CD14-positive monocyte (primary cell): ENCODE measurements around the gene PDE6B. TPM values are rescaled to one million over a fixed set of nuclear protein-coding genes. Genes with fewer than 3 reads are reported as not detected.

Source experiments
- DNase-seq, 3 donors: peaks; one replicate each; pipeline ENCODE4 v3.0.0-alpha.2; 2011 to 2022
- H2AFZ ChIP-seq: 2 replicates; pipeline ENCODE4 v1.6.0; 2012; ENCODE audit warnings: mild to moderate bottlenecking, low read depth, low read length, inconsistent platforms; ENCODE audit not compliant: insufficient read depth, poor library complexity, severe bottlenecking
- H3K27ac ChIP-seq, 2 donors: 1 replicate in 1 of 2; 2 replicates in 1 of 2; pipeline ENCODE4 v1.5.1; 2012 to 2013; ENCODE audit warnings: low read length in 2 of 2, control low read depth in 1 of 2, inconsistent platforms in 1 of 2, low read depth in 1 of 2, mild to moderate bottlenecking in 1 of 2
- H3K27me3 ChIP-seq, 2 donors: one replicate each; pipeline versions ENCODE4 v1.6.0 to v1.6.1; 2011 to 2013; ENCODE audit warnings: low read length in 2 of 2; ENCODE audit not compliant: control insufficient read depth in 2 of 2, insufficient read depth in 2 of 2
- H3K36me3 ChIP-seq, 2 donors: replicated peaks in 1 of 2; 1 replicate in 1 of 2; 2 replicates in 1 of 2; pipeline versions ENCODE4 v1.5.1 to v1.6.1; 2012 to 2013; ENCODE audit warnings: low read length in 2 of 2, control low read depth in 1 of 2, inconsistent platforms in 1 of 2, mild to moderate bottlenecking in 1 of 2; ENCODE audit not compliant: insufficient read depth in 2 of 2, control insufficient read depth in 1 of 2
- H3K4me1 ChIP-seq, 2 donors: 1 replicate in 1 of 2; 2 replicates in 1 of 2; pipeline versions ENCODE4 v1.5.1 to v1.6.1; 2012 to 2013; ENCODE audit warnings: low read length in 2 of 2, control low read depth in 1 of 2, inconsistent platforms in 1 of 2, mild to moderate bottlenecking in 1 of 2, moderate library complexity in 1 of 2; ENCODE audit not compliant: insufficient read depth in 2 of 2, control insufficient read depth in 1 of 2
- H3K4me2 ChIP-seq: replicated peaks from 2 replicates; pipeline ENCODE3; 2012; ENCODE audit warnings: low read length, moderate library complexity, mild to moderate bottlenecking; ENCODE audit not compliant: poor library complexity, severe bottlenecking; ENCODE audit errors: extremely low read depth
- H3K4me3 ChIP-seq, 3 experiments: fragments of 200-600 bp in 1 of 3; sonication (generic) in 1 of 3; replicated peaks in 1 of 3; 1 replicate in 2 of 3; 2 replicates in 1 of 3; pipeline ENCODE4 v1.5.1; 2011 to 2013; ENCODE audit warnings: low read length in 3 of 3, mild to moderate bottlenecking in 3 of 3, control low read depth in 2 of 3, low read depth in 2 of 3, inconsistent platforms in 1 of 3, moderate library complexity in 1 of 3
- H3K79me2 ChIP-seq: 2 replicates; pipeline ENCODE4 v1.6.0; 2012; ENCODE audit warnings: mild to moderate bottlenecking, control low read depth, inconsistent platforms, low read length, moderate library complexity; ENCODE audit not compliant: insufficient read depth
- H3K9ac ChIP-seq: 2 replicates; pipeline ENCODE4 v1.6.0; 2017; ENCODE audit warnings: low read length, mild to moderate bottlenecking; ENCODE audit not compliant: insufficient read depth, poor library complexity, severe bottlenecking
- H3K9me3 ChIP-seq, 2 donors: replicated peaks in 1 of 2; 1 replicate in 1 of 2; 2 replicates in 1 of 2; pipeline versions ENCODE4 v1.5.1 to v1.6.1; 2012 to 2013; ENCODE audit warnings: low read length in 2 of 2, control low read depth in 1 of 2; ENCODE audit not compliant: control insufficient read depth in 1 of 2, insufficient read depth in 1 of 2
- H4K20me1 ChIP-seq: 2 replicates; pipeline ENCODE4 v1.6.0; 2012; ENCODE audit warnings: mild to moderate bottlenecking, low read length, control low read depth, moderate library complexity; ENCODE audit not compliant: insufficient read depth
- H3K27ac Mint-ChIP-seq, 7 donors: one replicate each; pipeline ENCODE4 v1.8.0; 2020; ENCODE audit warnings: mild to moderate bottlenecking in 7 of 7, mixed read lengths in 7 of 7, moderate library complexity in 6 of 7, inconsistent platforms in 2 of 7
- H3K27me3 Mint-ChIP-seq, 3 donors: one replicate each; pipeline ENCODE4 v1.8.0; 2021 to 2022; ENCODE audit warnings: low read depth in 3 of 3, mild to moderate bottlenecking in 3 of 3, mixed read lengths in 3 of 3, moderate library complexity in 3 of 3, inconsistent platforms in 1 of 3
- H3K36me3 Mint-ChIP-seq, 2 donors: one replicate each; pipeline ENCODE4 v1.8.0; 2020; ENCODE audit warnings: mixed read lengths in 2 of 2, inconsistent platforms in 1 of 2, mild to moderate bottlenecking in 1 of 2
- H3K4me1 Mint-ChIP-seq: one replicate; pipeline ENCODE4 v1.8.0; 2020; ENCODE audit warnings: mild to moderate bottlenecking, mixed read lengths
- H3K4me3 Mint-ChIP-seq, 2 donors: one replicate each; pipeline ENCODE4 v1.8.0; 2020; ENCODE audit warnings: mild to moderate bottlenecking in 2 of 2, mixed read lengths in 2 of 2, moderate library complexity in 1 of 2
- H3K9me3 Mint-ChIP-seq, 7 donors: one replicate each; pipeline ENCODE4 v1.8.0; 2020 to 2022; ENCODE audit warnings: mixed read lengths in 7 of 7, mild to moderate bottlenecking in 6 of 7, moderate library complexity in 6 of 7, inconsistent platforms in 2 of 7
- CTCF ChIP-seq: fragments of 200-600 bp; IDR thresholded peaks from one replicate; pipeline ENCODE4 v1.8.0; 2022; ENCODE audit warnings: antibody characterized with exemption, mild to moderate bottlenecking
- WGBS: methylation state at CpG from one replicate; pipeline ENCODE4 v1.1.5; 2013; ENCODE audit warnings: missing lambda C conversion rate; ENCODE audit not compliant: insufficient coverage; 5-methylcytosine and 5-hydroxymethylcytosine counted together
- intact Hi-C, 2 donors: fragments of 100-400 bp; cut with micrococcal nuclease; formaldehyde crosslinking; loops; one replicate each; pipeline versions ENCODE4 v1.15.0 to v1.15.1; 2023
- polyA plus RNA-seq, 3 donors: library from polyadenylated mRNA; depleted of rRNA in 1 of 3; unstranded in 2 of 3; stranded (reverse) in 1 of 3; fragments of 300-500 nt in 2 of 3; fragments of >200 nt in 1 of 3; fragmentation: Illumina TruSeq in 2 of 3; gene quantifications; 1 replicate in 2 of 3; 2 replicates in 1 of 3; pipeline ENCODE4 v1.2.3, GENCODE V29; 2012 to 2021

The PDE6B gene
- polyA plus RNA-seq, 3 donors: 3.7 to 6.3 (median 4.6) TPM

- Histone ChIP-seq H3K9ac (no peak overlapping the region), H4K20me1 (no peaks in the 10 kb centered on the region), H3K4me2 (no peak overlapping the region), H3K36me3 (no peaks in the 10 kb centered on the region), H3K4me1 (no peaks in the 10 kb centered on the region), H3K9me3 (no peaks in the 10 kb centered on the region), H3K79me2 (no peaks in the 10 kb centered on the region), H3K27ac (no peak overlapping the region), H3K27me3 (no peaks in the 10 kb centered on the region), H3K4me3 (no peak overlapping the region), H2AFZ (no peak overlapping the region)
- no peak overlapping the region for H3K27ac Mint-ChIP-seq
- intact Hi-C loops: no loop called here
- peaks cover 2 to 4% (median 3%) of the 10 kb centered on the region in 3 donors for H3K27me3 Mint-ChIP-seq
- H3K36me3 Mint-ChIP-seq: no peaks in the 10 kb centered on the region
- peaks cover 0 to 11% (median 2%) of the 10 kb centered on the region in 7 donors for H3K9me3 Mint-ChIP-seq
- DNase-seq: no peak
- peaks cover 3% of the 10 kb centered on the region for H3K4me1 Mint-ChIP-seq
- no peak for TF ChIP-seq CTCF
- no peak overlapping the region for H3K4me3 Mint-ChIP-seq
- WGBS: 82% methylated on average over 13 of the region's 24 CpGs
These were observed 2.1 kb upstream of the PDE6B start for GRCh38 chr4:622996-623913.

GRCh38 chr4:623914-624566 is 1.3 kb upstream of the PDE6B start:
- WGBS: 57% methylated on average over 19 of the region's 29 CpGs
- no peaks in the 10 kb centered on the region for H3K79me2 ChIP-seq
- Mint-ChIP-seq H3K27ac (no peak overlapping the region), H3K9me3 (peaks cover 0 to 10% (median under 1%) of the 10 kb centered on the region in 7 donors), H3K36me3 (no peaks in the 10 kb centered on the region), H3K4me3 (no peak overlapping the region), H3K4me1 (peaks cover 3% of the 10 kb centered on the region), H3K27me3 (peaks cover 2 to 4% (median 3%) of the 10 kb centered on the region in 3 donors)
- TF ChIP-seq CTCF: no peak
- no peaks in the 10 kb centered on the region for H3K9me3 ChIP-seq
- no peak for DNase-seq
- no peak overlapping the region for H3K4me3 ChIP-seq
- H3K27me3 ChIP-seq: no peaks in the 10 kb centered on the region
- no peaks in the 10 kb centered on the region for H3K36me3 ChIP-seq
- H3K9ac ChIP-seq: no peak overlapping the region
- no peak overlapping the region for H3K4me2 ChIP-seq
- no peak overlapping the region for H3K27ac ChIP-seq
- H3K4me1 ChIP-seq: no peaks in the 10 kb centered on the region
- H4K20me1 ChIP-seq: no peaks in the 10 kb centered on the region
- H2AFZ ChIP-seq: no peak overlapping the region
- intact Hi-C loops: no loop called here
